NCI-H82 treated with DMSO at 0.1 percent for 48 hours (cell line): Measurements from ENCODE around the gene AGAP2.
"Not testable (repeated sequence)": the region's sequence is repeated elsewhere in the genome, so short reads cannot be mapped to it uniquely, and the experiment has no call there.

Source experiments
- DNase-seq: peaks from one replicate; lab custom pipeline; 2025; ENCODE audit not compliant: unreplicated experiment; lab: John Stamatoyannopoulos, UW

Gene AGAP2

GRCh38 chr12:57738661-57739237 lies at the start of gene AGAP2:
Gene AGAP2 (minus strand): TSS chr12:57738742. CDS start chr12:57738246, 496 bp downstream.
- peak; percentile 48 for DNase-seq

- DNase-seq = no peak
Measured at GRCh38 chr12:57783861-57784260, 45.3 kb upstream of the AGAP2 start.

DNA sequence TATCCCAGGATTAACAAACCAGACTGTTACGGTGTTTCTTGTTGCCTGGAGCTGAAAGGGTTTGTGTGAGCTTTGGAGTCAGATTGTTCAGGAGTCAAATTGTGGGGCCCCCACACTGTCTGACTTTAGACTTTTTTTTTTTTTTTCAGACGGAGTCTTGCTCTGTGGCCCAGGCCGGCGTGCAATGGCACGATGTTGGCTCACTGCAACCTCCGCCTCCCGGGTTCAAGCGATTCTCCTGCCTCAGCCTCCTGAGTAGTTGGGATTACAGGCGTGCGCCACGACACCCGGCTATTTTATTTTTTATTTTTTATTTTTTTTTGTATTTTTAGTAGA lies 44.9 kb upstream of the AGAP2 start:
- no peak for DNase-seq

DNA sequence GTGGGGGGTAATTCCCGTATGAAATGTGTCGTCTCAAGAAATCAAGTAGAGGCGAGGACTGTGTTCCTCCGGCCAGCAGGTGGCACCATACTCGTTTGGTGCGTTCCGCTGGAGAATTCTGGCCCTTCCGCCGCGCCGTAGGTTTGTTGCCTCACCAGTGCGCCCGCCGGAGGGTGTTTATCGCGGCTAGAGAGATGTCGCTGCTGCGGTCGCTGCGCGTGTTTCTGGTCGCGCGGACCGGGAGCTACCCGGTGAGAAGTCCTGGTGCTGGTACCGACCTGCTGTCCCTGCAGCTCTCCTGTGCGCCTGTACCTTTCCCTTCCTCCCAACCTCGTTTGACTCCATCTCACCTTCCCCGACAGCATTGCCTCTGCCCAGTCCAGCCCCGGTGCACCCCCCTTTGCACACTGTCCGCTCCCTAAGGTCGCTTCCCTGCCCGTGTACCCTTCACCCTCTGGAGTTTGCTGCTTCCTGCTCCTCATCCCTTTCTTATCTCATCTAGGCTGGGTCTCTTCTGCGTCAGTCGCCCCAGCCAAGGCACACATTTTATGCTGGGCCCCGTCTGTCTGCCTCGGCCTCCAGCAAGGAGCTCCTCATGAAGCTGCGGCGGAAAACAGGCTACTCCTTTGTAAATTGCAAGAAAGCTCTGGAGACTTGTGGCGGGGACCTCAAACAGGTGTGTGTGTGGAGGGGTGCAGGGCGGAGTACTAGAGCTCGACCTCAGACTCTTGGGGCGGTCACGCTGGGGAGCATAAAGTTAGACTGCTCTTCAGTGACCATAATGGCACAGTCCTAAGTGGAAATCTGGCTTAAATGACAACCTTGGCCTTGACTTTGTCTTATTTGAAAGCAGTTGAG lies 44.3 kb upstream of the AGAP2 start, which contains the start of gene TSFM:
Gene TSFM (plus strand): TSS at position 180 of the 858 bp plus-strand sequence. CDS start 15 bp downstream, at position 195.
- peak; percentile 79 for DNase-seq

- no peak for DNase-seq
Measured at GRCh38 chr12:57782243-57782607, 43.7 kb upstream of the AGAP2 start.

GRCh38 chr12:57781801-57782200 lies 43.3 kb upstream of the AGAP2 start:
- no peak for DNase-seq

DNA sequence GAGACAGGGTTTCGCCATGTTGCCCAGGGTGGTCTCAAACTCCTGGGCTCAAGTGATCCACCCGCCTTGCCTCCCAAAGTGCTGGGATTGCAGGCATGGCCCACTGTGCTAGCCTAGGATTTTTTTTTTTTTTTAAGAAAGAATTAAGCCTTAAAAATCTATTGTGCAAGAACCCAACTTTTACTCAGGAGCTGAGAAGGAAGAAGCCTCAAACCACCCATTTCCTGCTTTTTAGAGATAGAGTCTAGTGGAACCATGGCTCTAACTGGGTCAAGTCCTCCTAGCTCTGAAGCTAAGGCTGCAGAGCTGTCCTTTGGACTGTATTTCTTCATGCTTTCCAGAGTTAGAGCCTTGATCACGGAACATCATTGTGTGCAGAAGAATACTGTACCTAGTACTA lies 42.7 kb upstream of the AGAP2 start:
- DNase-seq = no peak

GRCh38 chr12:57780284-57780897 lies 41.8 kb upstream of the AGAP2 start:
- DNase-seq = no peak

DNA sequence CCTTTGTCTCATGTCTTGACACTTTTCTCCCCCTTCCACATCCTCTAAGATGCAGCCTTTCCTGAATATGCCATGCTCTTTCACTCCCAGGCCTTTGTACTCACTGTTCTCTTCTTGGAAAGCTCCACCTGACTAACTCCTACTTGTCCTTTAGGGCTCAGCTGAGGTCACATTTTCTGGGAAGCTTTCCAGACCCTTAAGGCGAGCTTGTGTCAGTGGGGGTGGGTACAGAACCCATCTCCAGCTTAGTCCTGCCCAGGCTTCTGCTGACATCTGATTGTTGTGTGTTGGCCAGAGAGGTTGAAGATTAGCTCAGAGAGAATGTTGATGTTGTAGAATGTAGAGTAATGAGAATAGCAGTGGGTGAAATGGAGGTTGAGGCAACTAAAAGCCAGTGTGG lies 41.2 kb upstream of the AGAP2 start:
- no peak for DNase-seq

GRCh38 chr12:57777911-57778310 lies 39.4 kb upstream of the AGAP2 start:
- DNase-seq = no peak

DNA sequence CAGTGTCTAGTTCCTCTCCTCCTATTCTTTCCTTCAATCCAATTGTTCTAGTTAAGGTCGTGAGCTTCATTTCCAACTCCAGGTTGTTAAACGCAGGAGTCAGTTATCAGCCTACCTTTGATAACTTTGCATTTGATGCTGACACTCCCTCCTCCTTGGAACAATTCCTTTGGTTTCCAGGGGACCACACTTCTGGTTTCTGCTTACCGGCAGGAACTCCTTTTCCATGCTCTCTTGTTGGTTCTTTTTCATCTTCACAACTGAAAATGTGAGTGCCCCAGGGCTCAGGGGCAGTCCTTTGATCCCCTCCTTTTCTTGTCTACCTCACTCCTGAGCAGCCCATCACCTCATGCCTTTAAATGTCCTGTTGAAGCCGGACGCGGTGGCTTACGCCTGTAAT lies 38.8 kb upstream of the AGAP2 start:
- DNase-seq = no peak

DNA sequence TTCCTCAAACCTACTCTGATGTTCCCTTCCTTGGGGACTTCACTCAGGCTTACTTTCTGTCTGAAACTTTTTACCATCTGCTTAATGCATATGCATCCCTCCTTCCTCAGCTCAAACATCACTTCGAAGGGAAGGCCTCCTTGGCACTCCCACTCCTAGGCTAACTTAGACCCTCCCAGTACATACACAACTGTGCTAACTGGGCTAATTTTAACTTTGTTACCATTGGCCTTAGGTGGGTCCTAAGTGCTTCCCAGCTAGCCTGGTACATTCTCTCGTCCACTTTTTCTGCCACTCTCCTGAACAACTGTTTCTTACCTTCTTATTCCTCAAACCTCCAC lies 37.7 kb upstream of the AGAP2 start:
- no peak for DNase-seq

DNA sequence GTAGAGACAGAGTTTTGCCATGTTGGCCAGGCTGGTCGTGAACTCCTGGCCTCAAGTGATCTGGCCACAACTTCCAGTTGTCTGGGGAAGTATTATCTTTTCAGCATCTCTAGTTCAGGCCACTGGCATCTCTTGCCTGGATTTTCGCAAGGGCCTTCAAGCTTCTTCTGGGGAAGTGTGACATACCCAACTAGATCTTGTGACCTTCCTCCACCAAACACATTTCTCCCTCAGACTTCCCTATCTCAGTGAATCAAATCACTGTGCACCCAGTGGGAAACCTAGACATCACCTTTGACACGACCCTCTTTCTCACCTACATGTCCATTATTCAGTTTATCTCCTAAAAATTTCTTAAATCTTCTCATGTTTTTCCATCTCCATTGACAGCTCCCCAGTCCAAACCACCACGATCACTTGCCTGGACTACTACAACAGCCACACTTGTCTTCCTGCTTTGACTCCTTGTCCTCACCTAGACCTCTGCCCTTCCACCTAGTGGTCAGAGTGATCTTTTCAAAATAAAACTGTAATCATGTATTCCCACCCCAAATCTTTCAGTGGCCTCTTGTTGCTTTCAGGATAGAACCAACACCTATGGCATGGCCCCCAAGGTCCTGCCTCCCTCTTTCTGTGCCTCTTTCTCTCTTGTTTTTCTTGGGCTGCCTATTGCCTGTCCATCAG lies 37.2 kb upstream of the AGAP2 start:
- no peak for DNase-seq

DNA sequence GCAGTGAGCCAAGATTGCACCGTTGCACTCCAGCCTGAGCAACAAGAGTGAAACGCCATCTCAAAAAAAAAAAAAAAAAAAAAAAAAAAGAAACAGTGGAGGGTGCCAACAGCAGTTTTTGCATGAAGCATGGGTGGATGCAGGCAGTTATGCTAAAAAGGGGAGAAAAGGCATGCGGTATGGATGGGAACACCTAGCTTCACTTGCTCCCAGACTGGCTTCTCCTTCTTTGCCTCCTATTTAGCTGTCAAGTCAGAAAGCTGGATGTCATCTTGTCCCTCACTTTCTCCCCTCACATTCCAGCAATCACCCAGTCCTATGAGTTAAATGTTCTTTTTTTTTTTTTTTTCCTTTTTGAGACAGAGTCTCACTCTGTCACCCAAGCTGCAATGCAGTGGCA lies 36.5 kb upstream of the AGAP2 start:
- DNase-seq = no peak

GRCh38 chr12:57774634-57775033 lies 36.1 kb upstream of the AGAP2 start:
- not testable (repeated sequence) for DNase-seq

GRCh38 chr12:57772429-57773322 lies 34.1 kb upstream of the AGAP2 start, which contains the start of gene EEF1AKMT3:
Gene EEF1AKMT3 (plus strand): TSS chr12:57772614. CDS start chr12:57772725, 111 bp downstream.
- DNase-seq = peak; percentile 53

DNA sequence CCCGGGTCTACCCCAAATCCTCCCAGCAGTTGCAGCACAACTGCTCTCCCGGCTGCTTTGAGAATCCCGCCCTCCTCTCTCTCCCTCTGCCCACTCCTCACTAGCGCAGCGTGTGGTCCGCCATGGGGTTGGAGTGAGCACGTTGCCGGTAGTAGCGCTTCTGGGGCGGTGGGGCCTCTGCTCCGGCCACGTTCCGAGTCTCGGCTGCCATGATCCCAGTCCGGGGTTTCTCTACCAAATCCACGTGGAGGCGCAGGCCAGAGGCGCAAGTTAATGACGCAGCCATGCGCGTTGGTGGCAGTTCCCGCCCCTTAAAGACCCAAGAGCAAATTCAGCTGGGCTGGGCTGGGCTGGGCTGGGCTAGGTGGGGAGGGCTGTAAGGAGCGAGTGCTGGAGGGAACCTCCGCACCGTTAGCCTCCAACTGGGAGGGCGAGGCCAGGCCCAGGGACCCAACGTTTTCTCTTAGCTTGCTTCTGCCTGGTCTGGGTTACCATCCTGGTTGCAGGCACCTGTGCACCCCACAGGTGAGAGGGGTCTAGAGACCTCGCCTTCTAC lies 33.4 kb upstream of the AGAP2 start, which contains the start of gene METTL1:
Gene METTL1 (minus strand): TSS at position 233 of the 556 bp plus-strand sequence. CDS start 22 bp downstream, at position 211.
- peak; percentile 86 for DNase-seq

DNA sequence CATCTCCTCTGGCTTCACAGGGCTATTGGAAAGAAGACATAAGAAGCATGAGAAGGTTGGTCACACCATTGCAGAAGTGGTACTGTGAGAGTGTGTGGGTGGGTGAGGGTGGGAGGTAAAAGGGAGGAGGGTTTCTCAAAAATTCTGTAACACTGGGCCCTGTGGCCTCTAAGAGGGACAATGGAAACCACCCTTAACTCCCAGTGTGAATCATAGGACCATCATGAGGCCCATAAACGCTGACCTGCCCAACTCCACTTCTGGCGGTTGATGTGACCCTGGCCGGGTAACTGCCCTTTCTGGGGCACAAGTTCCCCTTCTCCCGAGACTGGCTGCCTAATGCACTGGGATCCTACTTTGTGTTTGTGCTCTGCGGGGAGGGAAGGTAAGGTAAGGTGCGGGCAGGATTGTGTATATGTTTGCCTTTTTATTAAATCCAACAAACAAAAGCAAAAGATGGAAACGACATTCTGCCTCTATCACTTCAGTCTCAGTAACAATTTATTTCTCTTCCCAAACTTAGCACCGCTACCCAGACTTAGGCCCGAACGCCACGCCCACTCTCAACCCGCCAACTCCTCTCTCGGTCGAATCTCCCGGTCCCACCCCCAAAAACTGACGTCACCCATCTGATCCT lies 32.8 kb upstream of the AGAP2 start:
- peak; percentile 92 for DNase-seq

GRCh38 chr12:57770734-57771133 lies 32.2 kb upstream of the AGAP2 start:
- no peak for DNase-seq

DNA sequence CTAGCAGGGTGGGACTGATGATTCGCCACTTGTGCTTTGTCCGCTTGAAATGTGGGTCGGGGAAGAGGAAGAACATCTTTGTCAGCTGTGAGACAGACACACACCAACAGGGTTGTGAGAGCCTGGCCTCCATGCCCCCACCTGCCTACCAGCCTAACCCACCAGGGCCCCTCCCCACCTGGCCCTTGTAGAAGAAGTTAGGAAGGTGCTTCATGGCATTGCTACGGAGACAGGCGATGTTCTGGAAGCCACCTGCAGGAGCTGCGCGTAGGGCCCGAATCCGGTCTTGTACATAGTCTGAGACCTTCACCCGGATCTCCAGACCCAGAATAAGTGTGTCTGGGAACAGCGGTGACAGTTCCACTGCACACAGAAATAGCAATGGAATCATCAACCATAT lies 31.1 kb upstream of the AGAP2 start:
- no peak for DNase-seq
